ENCODE results near the gene KRTAP5-5. TPM values are rescaled to one million over a fixed set of nuclear protein-coding genes. Genes with fewer than 3 reads are reported as not detected.

Gene KRTAP5-5
- total and polyA plus RNA-seq, 2 experiments from 2014 or later = not detected

DNA sequence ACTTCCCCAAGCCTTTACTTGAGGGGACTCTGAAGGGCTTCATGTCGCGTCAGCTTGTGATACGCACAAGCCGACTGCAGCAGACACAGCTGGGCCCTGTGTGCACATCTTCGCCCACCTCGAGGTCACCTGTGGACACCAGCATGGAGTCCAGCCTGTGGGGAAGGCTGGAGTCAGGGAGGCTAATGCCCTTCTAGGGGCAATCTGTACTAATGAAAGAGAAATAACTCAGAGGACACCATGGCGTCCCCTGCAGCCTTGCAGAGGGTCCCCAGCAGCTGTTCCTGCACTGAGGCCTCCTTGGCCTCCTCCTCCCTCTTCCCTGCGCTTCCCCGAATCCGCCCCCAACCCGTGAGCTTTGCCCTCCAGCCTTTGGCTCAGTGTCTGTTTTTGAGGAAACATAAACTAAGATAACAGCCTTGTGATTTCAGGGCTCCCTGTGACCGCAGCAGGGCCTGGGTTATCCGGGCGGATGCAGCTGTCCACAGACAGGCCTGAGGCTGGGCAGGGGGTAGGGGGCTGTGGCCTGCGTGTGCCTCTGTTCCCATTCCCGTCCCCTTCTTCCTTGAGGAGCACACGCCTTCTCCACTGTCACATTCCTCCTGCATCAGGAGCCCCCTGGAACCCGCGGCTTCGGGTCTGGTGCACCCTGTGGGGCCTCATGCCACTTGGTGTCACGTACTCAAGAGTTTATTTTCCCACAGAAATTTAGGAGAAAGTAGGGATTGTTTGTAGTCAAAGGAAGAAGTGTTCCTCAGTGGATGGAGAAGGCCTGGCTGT lies 25.0 kb downstream of the KRTAP5-5 start (continued):
- TF ChIP-seq REST (IDR thresholded peaks at IDR 0.05; ENCODE audit: unreplicated experiment) (no peak), EZH2phosphoT487 (IDR thresholded peaks at IDR 0.05; ENCODE audit: unreplicated experiment) (no peak)

DNA sequence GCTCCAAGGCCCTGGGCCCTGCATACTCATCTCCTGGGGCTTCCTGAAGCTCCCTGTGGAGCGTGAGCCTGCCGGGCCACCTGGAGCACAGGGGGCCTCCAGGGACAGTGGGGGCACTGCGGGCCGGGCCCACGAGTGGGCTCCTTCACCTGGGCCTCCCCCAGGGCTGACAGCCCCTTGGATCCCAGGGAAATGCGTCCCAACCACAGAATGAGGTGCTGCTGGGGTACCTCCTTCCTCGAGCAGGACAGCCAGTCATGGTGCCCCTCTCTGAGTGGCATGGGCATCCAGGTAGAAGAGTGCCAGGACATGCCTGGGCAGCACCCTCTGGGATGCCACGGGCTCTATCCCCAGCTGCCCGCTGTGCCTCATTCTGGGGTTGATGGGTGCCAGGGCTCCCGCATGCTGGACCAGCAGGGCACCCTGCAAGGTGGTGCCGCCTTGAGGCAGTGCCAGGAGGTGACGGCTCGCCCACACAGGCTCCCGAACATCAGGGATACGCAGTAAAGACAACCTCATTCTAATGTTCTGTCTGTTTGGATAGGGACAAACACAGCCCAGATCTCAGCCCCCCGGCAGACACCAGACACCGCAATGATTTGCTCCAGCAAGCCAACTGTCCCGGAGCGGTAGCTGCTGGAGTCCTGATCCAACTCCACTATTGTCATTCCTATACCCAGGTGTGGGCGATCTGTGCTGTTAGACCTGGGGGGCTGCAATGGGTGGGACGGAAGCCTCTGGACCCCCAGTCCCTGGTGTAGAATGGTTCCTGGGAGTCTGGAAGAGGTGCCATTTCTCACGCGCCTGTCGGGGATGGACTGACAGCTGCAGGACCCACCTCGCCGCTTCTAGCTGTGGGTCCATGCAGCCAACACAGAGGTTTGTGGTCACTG lies 25.8 kb downstream of the KRTAP5-5 start:
- H3K27ac Mint-ChIP-seq = no peak overlapping the region
- no peaks in the 10 kb centered on the region for H3K27me3 ChIP-seq (ENCODE audit: insufficient read depth)
- H2AFZ ChIP-seq = no peak overlapping the region
- H3K9me3 Mint-ChIP-seq = no peaks in the 10 kb centered on the region
- no peak overlapping the region for H3K4me2 ChIP-seq
- H3K9me2 ChIP-seq (ENCODE audit: insufficient read depth) = no peaks in the 10 kb centered on the region
- peaks cover 6% of the 10 kb centered on the region; the same call in 2 of the 3 replicates for H3K4me1 Mint-ChIP-seq
- H3K27ac ChIP-seq (ENCODE audit: low read depth) = no peak overlapping the region
- no peaks in the 10 kb centered on the region for H3F3A ChIP-seq (replicated peaks; ENCODE audit: low read depth)
- ATAC-seq = no peak
- no peak overlapping the region for H3K4me3 ChIP-seq
- H3K27me3 Mint-ChIP-seq (ENCODE audit: insufficient read depth, low read depth, poor library complexity) = peaks cover 9% of the 10 kb centered on the region
- no peaks in the 10 kb centered on the region for H3K79me2 ChIP-seq (replicated peaks; ENCODE audit: insufficient read depth)
- DNase-seq (ENCODE audit: low spot score) = no peak
- no peaks in the 10 kb centered on the region for H4K20me1 ChIP-seq (replicated peaks; ENCODE audit: insufficient read depth)
- H3K36me3 ChIP-seq (ENCODE audit: insufficient read depth) = no peaks in the 10 kb centered on the region
- H3K4me3 Mint-ChIP-seq = no peak overlapping the region
- H3K36me3 Mint-ChIP-seq (ENCODE audit: low read depth) = no peaks in the 10 kb centered on the region
- no peaks in the 10 kb centered on the region for H3K4me1 ChIP-seq (ENCODE audit: insufficient read depth)
- TF ChIP-seq REST (IDR thresholded peaks at IDR 0.05; ENCODE audit: unreplicated experiment) = no peak
